Left lobe of liver (tissue), 2 donors: Measurements from ENCODE around the gene NUCB1. TPM values are rescaled to one million over a fixed set of nuclear protein-coding genes. Genes with fewer than 3 reads are reported as not detected.
A peak's percentile ranks its signal among the peaks of the same experiment; 100 is the strongest.
"Not testable (repeated sequence)": the region's sequence is repeated elsewhere in the genome, so short reads cannot be mapped to it uniquely, and the experiment has no call there.

Experiments used
- ATAC-seq: fragments of 200-7000 bp; cut with Tn5 transposase; one replicate; pipeline ENCODE4 v1.9.1; 2020; ENCODE audit warnings: mild to moderate bottlenecking, moderate library complexity
- DNase-seq: peaks from one replicate; pipeline ENCODE4 v3.0.0-alpha.2; 2020; ENCODE audit warnings: low spot score
- total RNA-seq: library from RNA; stranded (reverse); gene quantifications from one replicate; pipeline ENCODE4 v1.2.1, GENCODE V29; 2021
- donor health status: DM: no; HTN: no; CAD: no; lungs with moderate emphysema.
- donor health status: DM: no; HTN: yes; CAD: no.

Gene NUCB1
- total RNA-seq, 1 donor from 2014 or later = 300 TPM

- ATAC-seq (no peak), DNase-seq (no peak)
These were observed 26.4 kb upstream of the NUCB1 start for GRCh38 chr19:48873476-48874302.

- ATAC-seq (no peak), DNase-seq (no peak)
These were observed 25.6 kb upstream of the NUCB1 start for GRCh38 chr19:48874303-48875135.

GRCh38 chr19:48876043-48876981, 23.8 kb upstream of the NUCB1 start:
- not testable (repeated sequence) for ATAC-seq, DNase-seq

- DNase-seq (no peak), ATAC-seq (no peak)
These were observed 22.3 kb upstream of the NUCB1 start for GRCh38 chr19:48877855-48878195.

GRCh38 chr19:48878196-48879024, 21.7 kb upstream of the NUCB1 start:
- DNase-seq (no peak), ATAC-seq (no peak)

GRCh38 chr19:48879025-48879637, 21.0 kb upstream of the NUCB1 start:
- DNase-seq (no peak), ATAC-seq (no peak)

GRCh38 chr19:48879696-48880095, 20.4 kb upstream of the NUCB1 start:
- not testable (repeated sequence) for ATAC-seq, DNase-seq

GRCh38 chr19:48881741-48882657, 18.1 kb upstream of the NUCB1 start:
- ATAC-seq = peak; percentile 91
- no peak for DNase-seq

- ATAC-seq (no peak), DNase-seq (no peak)
These were observed 16.4 kb upstream of the NUCB1 start for GRCh38 chr19:48883726-48884125.

- ATAC-seq (no peak), DNase-seq (no peak)
These were observed 12.1 kb upstream of the NUCB1 start for GRCh38 chr19:48887861-48888612.

- ATAC-seq, DNase-seq: not testable (repeated sequence)
These were observed 10.6 kb upstream of the NUCB1 start for GRCh38 chr19:48889496-48889895.

GRCh38 chr19:48890551-48890950, 9.6 kb upstream of the NUCB1 start:
- ATAC-seq = no peak
- DNase-seq = no peak

- ATAC-seq = no peak
- DNase-seq = no peak
These were observed 4.9 kb upstream of the NUCB1 start for GRCh38 chr19:48895226-48895625.

GRCh38 chr19:48896191-48896720, 3.9 kb upstream of the NUCB1 start:
- ATAC-seq (no peak), DNase-seq (no peak)

- DNase-seq (no peak), ATAC-seq (no peak)
These were observed 2.9 kb upstream of the NUCB1 start for GRCh38 chr19:48897181-48897580.

- not testable (repeated sequence) for DNase-seq
These were observed 744 bp upstream of the NUCB1 start for GRCh38 chr19:48899386-48899749.

More at GRCh38 chr19:48899386-48899749, 744 bp upstream of the NUCB1 start:
- ATAC-seq = not testable (repeated sequence)
